Astrocyte of the spinal cord (primary cell): ENCODE measurements around the gene COA7.
"Not testable (repeated sequence)": the region's sequence is repeated elsewhere in the genome, so short reads cannot be mapped to it uniquely, and the experiment has no call there.

Experiments used
- DNase-seq: peaks from one replicate; pipeline ENCODE4 v3.0.0; 2011; ENCODE audit warnings: low read depth, low spot score
- H3K4me3 ChIP-seq: 2 replicates; pipeline ENCODE4 v1.5.1; 2011; ENCODE audit warnings: low read depth, mild to moderate bottlenecking, low read length, moderate library complexity
- in situ Hi-C: cut with HindIII; loops from 2 replicates; pipeline ENCODE4 v1.10.0; 2017; ENCODE audit warnings: low sequenced_read_pairs
- TF ChIP-seq, protein P1 (sequence below): IDR thresholded peaks from 2 replicates; pipeline ENCODE4 v1.5.1; 2012; ENCODE audit warnings: low read depth, mild to moderate bottlenecking, low read length, inconsistent platforms

The COA7 gene

DNA sequence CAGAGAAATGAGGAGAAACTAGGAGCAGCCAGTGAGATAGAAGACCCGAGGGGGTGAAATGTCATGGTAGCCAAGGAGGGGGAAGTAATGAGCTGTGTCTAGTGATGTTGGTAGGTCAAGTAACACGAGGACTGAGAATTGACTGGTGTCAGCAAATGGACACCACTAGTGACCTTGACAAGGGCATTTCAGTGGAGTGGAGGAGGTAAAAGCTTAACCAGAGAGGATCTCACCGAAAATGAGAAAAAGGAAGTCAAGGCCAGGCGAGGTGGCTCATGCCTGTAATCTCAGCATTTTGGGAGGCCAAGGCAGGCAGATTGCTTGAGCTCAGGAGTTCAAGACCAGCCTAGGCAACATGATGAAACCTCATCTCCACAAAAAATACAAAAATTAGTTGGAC is 25.1 kb upstream of the COA7 start:
- in situ Hi-C loops: no loop called here
- TF ChIP-seq, protein P1, sequence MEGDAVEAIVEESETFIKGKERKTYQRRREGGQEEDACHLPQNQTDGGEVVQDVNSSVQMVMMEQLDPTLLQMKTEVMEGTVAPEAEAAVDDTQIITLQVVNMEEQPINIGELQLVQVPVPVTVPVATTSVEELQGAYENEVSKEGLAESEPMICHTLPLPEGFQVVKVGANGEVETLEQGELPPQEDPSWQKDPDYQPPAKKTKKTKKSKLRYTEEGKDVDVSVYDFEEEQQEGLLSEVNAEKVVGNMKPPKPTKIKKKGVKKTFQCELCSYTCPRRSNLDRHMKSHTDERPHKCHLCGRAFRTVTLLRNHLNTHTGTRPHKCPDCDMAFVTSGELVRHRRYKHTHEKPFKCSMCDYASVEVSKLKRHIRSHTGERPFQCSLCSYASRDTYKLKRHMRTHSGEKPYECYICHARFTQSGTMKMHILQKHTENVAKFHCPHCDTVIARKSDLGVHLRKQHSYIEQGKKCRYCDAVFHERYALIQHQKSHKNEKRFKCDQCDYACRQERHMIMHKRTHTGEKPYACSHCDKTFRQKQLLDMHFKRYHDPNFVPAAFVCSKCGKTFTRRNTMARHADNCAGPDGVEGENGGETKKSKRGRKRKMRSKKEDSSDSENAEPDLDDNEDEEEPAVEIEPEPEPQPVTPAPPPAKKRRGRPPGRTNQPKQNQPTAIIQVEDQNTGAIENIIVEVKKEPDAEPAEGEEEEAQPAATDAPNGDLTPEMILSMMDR: no peak
- no peak overlapping the region for H3K4me3 ChIP-seq
- DNase-seq: no peak

- in situ Hi-C loops, H3K4me3 ChIP-seq, DNase-seq: not testable (repeated sequence)
Observed at GRCh38 chr1:52715296-52715695, 17.1 kb upstream of the COA7 start.

DNA sequence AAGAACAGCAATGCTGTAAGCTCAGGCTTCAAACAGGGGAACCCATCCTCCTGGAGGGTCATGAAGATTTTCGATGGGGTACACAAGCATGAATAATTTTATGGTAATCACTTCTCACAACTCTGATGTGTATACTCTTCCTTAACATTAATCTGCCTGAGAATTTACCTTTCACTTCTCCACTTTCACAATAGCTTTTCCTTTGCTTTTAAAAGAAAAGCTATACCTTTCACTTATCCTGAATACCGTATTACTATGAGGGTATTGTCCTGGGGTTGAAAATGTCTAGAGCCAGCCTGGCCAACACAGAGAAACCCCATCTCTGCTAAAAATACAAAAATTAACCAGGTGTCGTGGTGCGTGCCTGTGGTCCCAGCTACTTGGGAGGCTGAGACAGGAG is 15.4 kb upstream of the COA7 start:
- in situ Hi-C loops: no loop called here
- TF ChIP-seq, protein P1: no peak
- DNase-seq: no peak
- H3K4me3 ChIP-seq: no peak overlapping the region

GRCh38 chr1:52709016-52709415 is 10.9 kb upstream of the COA7 start:
- H3K4me3 ChIP-seq: no peak overlapping the region
- in situ Hi-C loops: no loop called here
- DNase-seq: no peak
- TF ChIP-seq, protein P1: no peak

DNA sequence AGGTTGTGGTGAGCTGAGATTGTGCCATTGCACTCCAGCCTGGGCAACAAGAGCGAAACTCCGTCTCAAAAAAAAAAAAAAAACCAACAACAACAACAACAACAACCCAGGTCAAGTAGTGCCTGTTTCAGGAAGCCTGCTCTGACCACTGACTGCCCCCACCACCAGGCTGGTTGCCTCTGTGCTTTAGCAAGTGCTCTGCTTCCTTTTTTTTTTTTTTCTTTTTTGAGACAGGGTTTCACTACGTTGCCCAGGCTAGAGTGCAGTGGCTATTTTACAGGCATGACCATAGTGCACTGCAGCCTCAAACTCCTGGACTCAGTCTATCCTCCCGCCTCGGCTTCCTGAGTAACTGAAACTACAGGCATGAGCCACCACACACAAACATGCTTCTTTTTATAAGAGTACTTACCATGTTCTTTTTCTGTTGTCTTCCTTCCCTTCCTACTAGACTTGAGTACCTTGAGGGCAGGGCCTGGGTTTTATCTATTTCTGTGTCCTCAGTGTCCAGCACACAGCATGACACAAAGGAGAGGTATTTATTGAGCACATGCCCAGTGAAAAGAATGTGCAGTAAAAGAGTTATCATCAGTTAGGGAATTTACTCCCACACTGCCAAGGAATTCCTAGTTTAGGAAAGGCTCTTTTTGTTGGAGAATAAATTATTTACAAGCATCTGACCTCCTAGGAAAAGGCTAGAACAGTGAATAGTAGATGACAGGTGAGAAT is 9.9 kb upstream of the COA7 start:
- peak; percentile 24 for DNase-seq
- H3K4me3 ChIP-seq: no peak overlapping the region
- in situ Hi-C loops: no loop called here
- TF ChIP-seq, protein P1: no peak

DNA sequence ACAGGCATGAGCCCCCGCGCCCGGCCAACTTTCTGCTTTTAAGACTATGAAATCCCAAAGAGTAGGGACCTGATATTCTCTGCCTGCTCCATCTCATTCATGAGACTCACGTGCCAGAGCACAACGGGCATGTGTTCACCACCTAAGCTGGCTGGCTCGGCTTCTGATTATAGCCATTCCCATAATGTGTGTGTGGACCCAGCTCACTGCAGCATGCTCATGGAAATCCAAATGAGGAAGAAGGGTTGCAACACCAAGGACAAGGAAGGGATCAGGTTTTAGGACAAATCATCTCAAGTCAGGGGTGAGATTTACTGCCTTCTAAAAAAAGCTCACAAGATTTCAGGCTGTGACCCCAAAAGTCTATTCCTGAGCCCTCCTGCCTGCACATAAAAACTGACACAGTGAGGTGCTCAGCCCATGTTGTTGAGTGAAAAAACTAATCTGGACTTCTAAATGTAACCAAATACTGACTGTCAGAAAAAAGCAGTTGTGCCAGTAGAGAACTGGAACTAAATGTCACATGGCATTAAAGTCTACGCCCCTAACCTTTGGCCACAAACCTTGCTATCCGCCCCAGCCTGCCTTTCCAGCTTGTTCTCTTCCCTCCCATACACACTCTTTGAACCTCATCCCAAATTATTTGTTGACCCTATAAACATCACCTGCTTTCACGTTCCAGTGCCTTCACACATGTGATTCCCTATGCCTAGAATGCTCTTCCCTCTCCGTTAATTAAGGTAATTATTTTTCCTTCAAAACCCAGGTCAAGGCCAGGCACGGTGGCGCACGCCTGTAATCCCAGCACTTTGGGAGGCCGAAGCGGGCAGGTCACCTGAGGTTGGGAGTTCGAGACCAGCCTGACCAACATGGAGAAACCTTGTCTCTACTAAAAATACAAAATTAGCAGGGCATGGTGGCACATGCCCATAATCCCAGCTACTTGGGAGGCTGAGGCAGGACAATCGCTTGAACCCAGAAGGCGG is 9.1 kb upstream of the COA7 start:
- in situ Hi-C loops: no loop called here
- DNase-seq: no peak
- H3K4me3 ChIP-seq: no peak overlapping the region
- TF ChIP-seq, protein P1: no peak

GRCh38 chr1:52706136-52706670 is 8.1 kb upstream of the COA7 start:
- DNase-seq: no peak
- in situ Hi-C loops: no loop called here
- H3K4me3 ChIP-seq: no peak overlapping the region
- TF ChIP-seq, protein P1: no peak
